Stomach (tissue), 9 donors: ENCODE data around the gene DPP6. TPM values are rescaled to one million over a fixed set of nuclear protein-coding genes. Genes with fewer than 3 reads are reported as not detected.

ENCODE experiments used
- DNase-seq, 2 donors: peaks; one replicate each; pipeline versions ENCODE4 v3.0.0 to v3.0.0-alpha.2; 2013 to 2019
- H3K27ac ChIP-seq, 5 donors: fragments of 200-600 bp in 4 of 5; sonication (generic) in 4 of 5; one replicate each; pipeline ENCODE4 v1.5.1; 2013 to 2019; ENCODE audit warnings: mild to moderate bottlenecking in 1 of 5, moderate library complexity in 1 of 5
- H3K27me3 ChIP-seq, 3 donors: fragments of 200-600 bp; sonication (generic); one replicate each; pipeline ENCODE4 v1.5.1; 2017 to 2019; ENCODE audit warnings: mixed run types in 1 of 3
- H3K36me3 ChIP-seq, 4 donors: fragments of 200-600 bp; sonication (generic); 1 replicate in 3 of 4; 2 replicates in 1 of 4; pipeline ENCODE4 v1.5.1; 2016 to 2019
- H3K4me1 ChIP-seq, 4 donors: fragments of 200-600 bp; sonication (generic); one replicate each; pipeline ENCODE4 v1.5.1; 2016 to 2019
- H3K4me3 ChIP-seq, 4 donors: fragments of 200-600 bp; sonication (generic) in 3 of 4; one replicate each; pipeline ENCODE4 v1.5.1; 2016 to 2019; ENCODE audit warnings: mild to moderate bottlenecking in 1 of 4
- H3K9me3 ChIP-seq, 4 donors: fragments of 200-600 bp; sonication (generic); one replicate each; pipeline ENCODE4 v1.5.1; 2016 to 2019
- EP300 ChIP-seq: sonication (generic); formaldehyde crosslinking; IDR thresholded peaks from one replicate; pipeline ENCODE4 v1.6.1; 2017; ENCODE audit warnings: antibody characterized with exemption
- POLR2A ChIP-seq, 4 donors: fragments of 450-650 bp; IDR thresholded peaks; one replicate each; pipeline ENCODE4 v1.6.1; 2016; ENCODE audit warnings: antibody characterized with exemption in 4 of 4, control low read depth in 2 of 4, mild to moderate bottlenecking in 1 of 4, moderate library complexity in 1 of 4
- POLR2AphosphoS5 ChIP-seq, 3 donors: sonication (generic); formaldehyde crosslinking; IDR thresholded peaks; one replicate each; pipeline ENCODE4 v1.6.1; 2016; ENCODE audit warnings: antibody characterized with exemption in 3 of 3
- WGBS, 5 donors: extraction: QIAGEN DNeasy Blood & Tissue Kit in 3 of 5; methylation state at CpG; one replicate each; pipeline versions ENCODE4 v1.1.5 to v1.1.7; 2013 to 2018; 5-methylcytosine and 5-hydroxymethylcytosine counted together
- intact Hi-C: fragments of 100-400 bp; cut with DNase I; formaldehyde crosslinking; loops from one replicate; pipeline ENCODE4 v1.15.1; 2023; ENCODE audit warnings: low total_unique reads
- polyA plus RNA-seq, 3 donors: library from polyadenylated mRNA; stranded (reverse); fragments of 200-250 nt; gene quantifications; one replicate each; pipeline ENCODE4 v1.2.3, GENCODE V29; 2013
- total RNA-seq, 5 donors: library from RNA; depleted of rRNA; stranded (reverse); fragments of >200 nt; gene quantifications; one replicate each; pipeline versions ENCODE4 v1.1.0 to v1.2.3, GENCODE V29; 2014 to 2016
- TF ChIP-seq, protein P1 (sequence below), 7 experiments: fragments of 450-650 bp in 4 of 7; fragments of 200-600 bp in 3 of 7; sonication (generic) in 3 of 7; IDR thresholded peaks; one replicate each; pipeline ENCODE4 v1.5.1; 2016 to 2019; ENCODE audit warnings: antibody characterized with exemption in 7 of 7, control low read depth in 2 of 7, mild to moderate bottlenecking in 1 of 7
- donor health status: healthy with polysubstance abuse.
- donor health status: Bipolar disorder and iron deficiency.
- donor health status: healthy.

DPP6 gene
- total and polyA plus RNA-seq, 8 donors: 0.15 to 29.8 (median 4.9) TPM

DNA sequence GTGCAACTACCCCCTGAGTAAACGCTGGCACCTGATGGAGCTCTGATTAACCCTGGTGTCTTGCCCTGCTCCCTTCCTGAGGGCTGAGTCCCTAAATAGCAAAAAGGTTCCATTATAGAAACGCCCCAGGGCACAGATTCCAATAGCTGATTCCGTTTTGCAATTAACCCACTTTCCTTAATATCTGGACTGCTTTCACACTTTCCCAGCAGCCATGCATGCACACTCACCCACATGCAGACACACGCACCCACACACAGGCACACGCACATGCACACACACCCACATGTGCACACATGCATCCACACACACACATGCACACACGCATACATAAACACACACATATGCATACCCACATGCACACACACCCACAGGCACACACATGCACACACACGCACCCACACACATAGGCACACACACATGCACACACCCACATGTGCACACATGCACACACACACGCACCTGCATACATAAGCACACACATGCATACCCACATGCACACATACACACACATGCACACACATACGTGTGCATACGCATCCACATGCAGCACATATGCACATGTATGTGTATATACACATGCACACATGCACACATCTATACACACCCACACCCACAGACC is 821.4 kb downstream of the DPP6 start:
- Histone ChIP-seq H3K27me3 (peaks cover 0 to 10% (median 3%) of the 10 kb centered on the region in 3 donors), H3K4me1 (peaks cover 0 to 7% (median 2%) of the 10 kb centered on the region in 4 donors), H3K4me3 (no peak overlapping the region), H3K36me3 (no peaks in the 10 kb centered on the region), H3K27ac (no peak overlapping the region), H3K9me3 (no peaks in the 10 kb centered on the region)
- 70 to 91% (median 87%) methylated on average over 10 of the region's 10 CpGs for WGBS, 5 donors
- no peak for DNase-seq
- intact Hi-C loops: no loop called here
- TF ChIP-seq POLR2AphosphoS5 (IDR thresholded peaks at IDR 0.05) (no peak), EP300 (no peak), POLR2A (IDR thresholded peaks at IDR 0.05) (no peak)
- TF ChIP-seq, protein P1, sequence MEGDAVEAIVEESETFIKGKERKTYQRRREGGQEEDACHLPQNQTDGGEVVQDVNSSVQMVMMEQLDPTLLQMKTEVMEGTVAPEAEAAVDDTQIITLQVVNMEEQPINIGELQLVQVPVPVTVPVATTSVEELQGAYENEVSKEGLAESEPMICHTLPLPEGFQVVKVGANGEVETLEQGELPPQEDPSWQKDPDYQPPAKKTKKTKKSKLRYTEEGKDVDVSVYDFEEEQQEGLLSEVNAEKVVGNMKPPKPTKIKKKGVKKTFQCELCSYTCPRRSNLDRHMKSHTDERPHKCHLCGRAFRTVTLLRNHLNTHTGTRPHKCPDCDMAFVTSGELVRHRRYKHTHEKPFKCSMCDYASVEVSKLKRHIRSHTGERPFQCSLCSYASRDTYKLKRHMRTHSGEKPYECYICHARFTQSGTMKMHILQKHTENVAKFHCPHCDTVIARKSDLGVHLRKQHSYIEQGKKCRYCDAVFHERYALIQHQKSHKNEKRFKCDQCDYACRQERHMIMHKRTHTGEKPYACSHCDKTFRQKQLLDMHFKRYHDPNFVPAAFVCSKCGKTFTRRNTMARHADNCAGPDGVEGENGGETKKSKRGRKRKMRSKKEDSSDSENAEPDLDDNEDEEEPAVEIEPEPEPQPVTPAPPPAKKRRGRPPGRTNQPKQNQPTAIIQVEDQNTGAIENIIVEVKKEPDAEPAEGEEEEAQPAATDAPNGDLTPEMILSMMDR (IDR thresholded peaks at IDR 0.05): no peak

- DNase-seq: peak in 1 of 2 donors; percentile 36
- Histone ChIP-seq H3K9me3 (no peaks in the 10 kb centered on the region), H3K4me3 (no peak overlapping the region), H3K4me1 (peaks cover 0 to 2% (median 0%) of the 10 kb centered on the region in 4 donors), H3K27me3 (peaks cover 0 to 6% (median 0%) of the 10 kb centered on the region in 3 donors), H3K36me3 (no peaks in the 10 kb centered on the region), H3K27ac (no peak overlapping the region)
- 29 to 41% (median 36%) methylated on average over 8 to 10 of the region's 10 CpGs for WGBS, 5 donors
- intact Hi-C loops: no loop called here
- TF ChIP-seq, protein P1 (IDR thresholded peaks at IDR 0.05): no peak
- TF ChIP-seq POLR2AphosphoS5 (IDR thresholded peaks at IDR 0.05) (no peak), POLR2A (IDR thresholded peaks at IDR 0.05) (no peak), EP300 (no peak)
Observed at GRCh38 chr7:154874409-154875113, 822.4 kb downstream of the DPP6 start.

- no peak overlapping the region for H3K27ac ChIP-seq
- peaks cover 0 to 7% (median 6%) of the 10 kb centered on the region in 4 donors for H3K4me1 ChIP-seq
- H3K9me3 ChIP-seq: no peaks in the 10 kb centered on the region
- TF ChIP-seq, protein P1 (IDR thresholded peaks at IDR 0.05): no peak
- TF ChIP-seq POLR2A (IDR thresholded peaks at IDR 0.05) (no peak), EP300 (no peak), POLR2AphosphoS5 (IDR thresholded peaks at IDR 0.05) (no peak)
- H3K4me3 ChIP-seq: no peak overlapping the region
- WGBS, 5 donors: 88 to 93% (median 91%) methylated on average over 12 to 13 of the region's 13 CpGs
- no peak for DNase-seq
- intact Hi-C loops: no loop called here
- peaks cover 0 to 6% (median 0%) of the 10 kb centered on the region in 3 donors for H3K27me3 ChIP-seq
- H3K36me3 ChIP-seq: no peaks in the 10 kb centered on the region
Observed at GRCh38 chr7:154875297-154875696, 823.1 kb downstream of the DPP6 start.

DNA sequence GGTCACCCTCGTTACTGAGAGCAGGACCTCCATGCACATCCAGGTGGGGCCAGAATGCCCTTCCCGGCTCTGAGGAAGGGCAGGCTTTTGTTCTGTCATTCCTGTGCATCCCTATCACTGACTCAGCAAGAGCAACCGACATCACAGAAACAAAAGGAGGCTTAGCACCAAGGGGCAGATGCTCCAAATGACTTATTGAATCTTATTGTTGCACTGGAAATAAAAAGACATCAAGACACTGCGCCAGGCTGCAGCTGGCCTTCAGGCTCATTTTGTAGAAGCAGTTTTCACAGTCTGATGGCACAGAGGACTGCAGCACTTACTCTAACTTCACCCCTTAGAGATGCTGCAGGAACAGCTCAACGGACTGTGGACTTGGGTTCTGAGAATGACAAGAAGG is 824.3 kb downstream of the DPP6 start:
- peaks cover 0 to 9% (median 6%) of the 10 kb centered on the region in 4 donors for H3K4me1 ChIP-seq
- 85 to 89% (median 87%) methylated on average over 5 of the region's 5 CpGs for WGBS, 5 donors
- intact Hi-C loops: no loop called here
- DNase-seq: no peak
- peaks cover 0 to 6% (median 0%) of the 10 kb centered on the region in 3 donors for H3K27me3 ChIP-seq
- H3K27ac ChIP-seq: no peak overlapping the region
- H3K4me3 ChIP-seq: no peak overlapping the region
- TF ChIP-seq, protein P1 (IDR thresholded peaks at IDR 0.05): no peak
- TF ChIP-seq POLR2A (IDR thresholded peaks at IDR 0.05) (no peak), POLR2AphosphoS5 (IDR thresholded peaks at IDR 0.05) (no peak), EP300 (no peak)
- no peaks in the 10 kb centered on the region for H3K36me3 ChIP-seq
- H3K9me3 ChIP-seq: no peaks in the 10 kb centered on the region
